Right renal pelvis (tissue), 4 donors: ENCODE data around the gene ZNF382. TPM values are rescaled to one million over a fixed set of nuclear protein-coding genes. Genes with fewer than 3 reads are reported as not detected.
"Not testable (repeated sequence)": the region's sequence is repeated elsewhere in the genome, so short reads cannot be mapped to it uniquely, and the experiment has no call there.

ENCODE experiments used
- DNase-seq, 4 donors: peaks; one replicate each; pipeline ENCODE4 v3.0.0-alpha.2; 2013; ENCODE audit warnings: low read depth in 4 of 4, low spot score in 3 of 4, missing footprints in 1 of 4
- polyA plus RNA-seq, 4 donors: library from polyadenylated mRNA; unstranded; fragments of 120-200 nt; gene quantifications; one replicate each; pipeline ENCODE4 v1.2.1, GENCODE V29; 2013; ENCODE audit not compliant: insufficient read length in 4 of 4

Gene ZNF382
- polyA plus RNA-seq: 1 to 10 TPM; 6.2 to 7.3 (median 6.7) TPM

DNA sequence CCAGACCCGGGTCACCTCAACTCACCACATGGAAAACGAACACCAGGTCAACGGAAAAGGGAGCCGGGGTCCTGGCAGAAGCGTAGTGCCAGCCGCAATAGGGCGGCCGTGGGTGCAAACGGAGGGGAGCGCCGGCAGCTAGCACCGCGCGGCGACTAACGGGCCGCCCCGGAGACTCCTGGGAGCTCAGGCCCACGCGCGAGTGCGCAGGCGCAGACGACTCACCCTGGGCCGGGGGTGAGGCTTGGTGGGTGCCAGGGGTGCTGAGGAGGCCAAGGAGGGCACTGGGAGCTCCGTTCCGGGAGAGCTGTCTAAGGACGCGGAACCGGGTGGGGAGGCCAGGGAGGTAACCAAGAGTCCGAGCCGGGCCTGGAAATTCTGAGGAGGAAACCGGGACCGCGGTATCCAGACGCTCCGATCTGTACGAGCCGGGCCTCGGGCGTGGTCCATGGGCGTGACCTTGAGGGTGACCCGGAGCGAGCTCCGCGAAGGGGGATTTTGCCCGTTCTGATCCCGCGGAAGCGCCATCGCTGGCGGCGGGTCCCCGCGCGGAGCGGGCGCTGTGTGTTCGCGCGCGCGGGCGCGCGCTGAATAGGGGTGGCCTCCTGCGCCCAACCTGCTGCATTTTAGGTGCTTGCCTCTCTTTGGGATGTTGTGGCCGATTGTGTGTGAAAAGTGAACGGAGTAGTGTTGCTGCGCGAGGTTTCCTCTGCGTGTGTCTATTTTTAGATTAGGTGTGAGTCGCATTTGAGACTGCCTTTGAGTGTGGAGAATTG is at the start of gene ZNF382:
Gene ZNF382 (plus strand): TSS at position 213 of the 776 bp plus-strand sequence. CDS start 4,602 bp downstream, outside the sequence.
- peak; percentile 59 to 70 (median 62) for DNase-seq

- no peak for DNase-seq
These were observed 40.7 kb upstream of the ZNF382 start for GRCh38 chr19:36564391-36564790.

GRCh38 chr19:36572593-36573019 is 32.5 kb upstream of the ZNF382 start:
- no peak for DNase-seq

DNA sequence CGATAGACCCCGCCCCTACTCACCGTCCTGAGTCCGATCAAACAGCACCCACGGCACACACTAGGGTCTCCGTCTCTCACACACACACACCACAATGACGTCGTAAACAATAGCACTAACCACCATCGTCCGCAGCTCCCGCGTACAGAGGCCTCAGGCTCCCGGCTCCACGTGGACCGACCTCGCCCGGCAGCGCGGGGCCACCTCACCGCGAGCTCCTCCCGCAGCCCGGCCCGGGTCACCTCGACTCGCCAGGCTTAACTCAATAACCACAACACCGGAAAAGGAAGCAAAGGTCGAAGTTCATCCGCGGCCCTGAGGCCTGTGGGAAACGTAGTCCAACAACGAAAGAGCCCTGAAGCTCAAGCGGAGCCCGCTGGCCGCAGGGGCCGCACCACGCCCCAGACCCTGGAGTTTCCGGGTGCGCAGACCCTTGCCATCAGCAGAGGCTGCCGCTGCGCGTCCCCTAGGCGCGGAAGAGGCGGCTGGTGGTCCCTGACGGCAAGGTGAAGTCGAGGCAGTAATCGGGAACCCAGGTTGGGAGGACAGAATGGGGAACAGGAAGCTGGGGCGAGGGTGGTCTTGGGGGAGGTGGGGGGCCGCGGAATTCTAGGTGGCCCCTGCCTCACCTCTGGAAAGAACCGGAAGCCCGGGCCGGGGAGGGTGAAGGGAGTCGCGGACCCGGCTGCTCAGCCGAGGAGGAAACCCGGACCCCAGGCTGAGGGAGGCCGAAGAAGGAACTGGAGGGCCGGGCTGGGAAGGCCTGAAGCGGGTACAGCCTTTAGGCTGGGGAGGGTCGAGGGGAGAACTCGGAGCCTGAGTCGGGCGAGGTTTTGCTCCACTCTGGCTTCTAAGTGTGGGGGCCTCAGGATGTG is 31.9 kb upstream of the ZNF382 start, which contains the start of gene ZNF529:
Gene ZNF529 (minus strand): TSS at position 273 of the 875 bp plus-strand sequence. CDS start 946 bp downstream, outside the sequence.
- peak; percentile 90 to 95 (median 91) for DNase-seq

- peak in 3 of 4 donors; percentile 7 to 34 (median 26) for DNase-seq
These were observed 31.0 kb upstream of the ZNF382 start for GRCh38 chr19:36573895-36574720.

DNA sequence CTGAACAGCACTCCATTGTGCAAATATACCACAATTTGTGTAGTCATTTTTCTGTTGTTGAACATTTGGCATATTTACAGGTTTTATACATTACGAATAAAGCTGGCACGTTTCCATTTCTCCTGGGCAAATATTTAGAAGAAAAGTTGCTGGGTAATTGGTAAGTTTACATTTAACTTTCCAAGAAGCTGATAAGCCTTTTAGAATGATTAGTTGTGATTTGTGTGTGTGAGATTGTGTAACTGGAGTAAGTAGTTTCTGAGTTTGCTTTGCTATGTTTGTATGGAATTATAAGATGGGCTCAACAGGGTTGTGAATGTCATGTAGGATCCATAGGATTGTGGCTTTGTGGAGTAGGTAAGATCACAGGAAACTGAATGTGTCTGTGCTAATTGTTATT is 30.4 kb upstream of the ZNF382 start:
- DNase-seq: no peak

- DNase-seq: no peak
These were observed 27.7 kb upstream of the ZNF382 start for GRCh38 chr19:36577271-36577996.

DNA sequence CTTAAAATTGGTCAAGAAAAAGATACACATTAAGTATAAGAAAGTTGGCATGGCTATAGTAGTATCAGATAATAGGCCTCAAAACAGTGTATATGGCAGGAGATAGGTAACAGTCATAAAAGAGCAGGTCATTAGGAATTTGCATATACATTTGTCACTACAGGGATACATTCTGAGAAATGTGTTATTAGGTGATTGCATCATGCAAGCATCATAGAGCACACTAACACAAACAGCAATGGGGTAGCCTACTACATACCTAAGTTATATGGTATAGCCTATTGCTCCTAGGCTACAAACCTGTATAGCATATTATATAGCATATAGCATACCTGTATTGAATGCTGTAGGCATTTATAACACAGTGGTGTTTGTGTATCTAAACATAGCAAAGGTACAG is 25.9 kb upstream of the ZNF382 start:
- no peak for DNase-seq

GRCh38 chr19:36602681-36603080 is 2.4 kb upstream of the ZNF382 start:
- not testable (repeated sequence) for DNase-seq

DNA sequence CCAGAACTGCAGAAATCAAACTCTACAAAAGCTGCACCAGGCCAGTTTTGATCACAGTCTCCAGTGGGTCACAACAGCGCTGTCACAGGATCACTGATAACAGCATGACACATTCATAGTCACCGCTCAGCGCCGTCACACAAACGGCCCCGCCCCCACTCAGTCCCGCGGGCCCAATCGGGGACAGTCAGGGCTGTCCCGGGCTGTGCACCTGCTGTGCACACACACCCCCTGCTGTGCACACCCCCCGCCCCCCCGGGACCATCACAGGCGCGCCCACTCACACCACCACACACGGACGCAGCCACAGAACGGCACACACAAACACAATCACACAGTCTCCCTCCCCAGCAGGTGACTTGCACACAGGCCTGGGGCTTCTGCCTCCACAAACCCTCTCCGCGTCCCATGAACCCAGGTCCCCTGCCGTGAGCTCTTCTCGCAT is 435 bp upstream of the ZNF382 start:
- DNase-seq: peak in 2 of 4 donors; percentile 10 to 11

GRCh38 chr19:36605877-36606478 is 865 bp downstream of the ZNF382 start:
- DNase-seq: no peak

GRCh38 chr19:36627057-36627456 is 21.9 kb downstream of the ZNF382 start:
- DNase-seq: no peak

DNA sequence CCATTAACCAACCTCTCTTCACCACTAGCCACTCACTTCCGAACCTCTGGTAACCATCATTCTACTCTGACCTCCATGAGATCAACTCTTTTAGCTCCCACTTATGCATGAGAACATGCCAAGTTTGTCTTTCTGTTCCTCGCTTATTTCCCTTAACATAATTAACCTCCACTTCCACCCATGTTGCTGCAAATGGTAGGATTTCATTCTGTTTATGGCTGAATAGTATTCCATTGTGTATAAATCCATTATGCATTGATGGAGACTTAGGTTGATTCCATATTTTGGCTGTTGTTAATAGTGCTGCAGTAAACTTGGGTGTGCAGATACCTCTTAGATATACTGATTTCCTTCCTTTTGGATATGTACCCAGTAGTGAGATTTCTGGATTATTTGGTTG is 30.2 kb downstream of the ZNF382 start:
- DNase-seq: no peak

GRCh38 chr19:36638862-36639510 is 33.9 kb downstream of the ZNF382 start:
- DNase-seq: no peak

- DNase-seq: no peak
These were observed 41.6 kb downstream of the ZNF382 start for GRCh38 chr19:36646746-36647145.

DNA sequence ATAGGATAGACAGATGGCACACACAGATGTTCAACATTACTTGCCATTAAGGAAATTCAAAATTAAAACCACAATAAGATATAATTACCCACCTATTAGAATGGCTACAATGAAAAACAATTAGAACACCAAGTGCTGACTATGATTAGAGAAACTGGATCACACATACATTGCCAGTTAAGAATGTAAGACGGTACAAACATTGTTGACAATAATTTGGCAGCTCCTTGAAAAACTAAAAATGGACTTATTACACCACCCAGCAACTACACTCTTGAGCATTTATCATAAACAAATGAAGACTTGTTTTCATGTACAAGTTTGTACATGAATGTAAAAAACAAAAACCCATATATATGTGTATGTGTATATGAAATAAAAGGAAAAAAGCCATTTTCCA is 47.8 kb downstream of the ZNF382 start:
- no peak for DNase-seq

DNA sequence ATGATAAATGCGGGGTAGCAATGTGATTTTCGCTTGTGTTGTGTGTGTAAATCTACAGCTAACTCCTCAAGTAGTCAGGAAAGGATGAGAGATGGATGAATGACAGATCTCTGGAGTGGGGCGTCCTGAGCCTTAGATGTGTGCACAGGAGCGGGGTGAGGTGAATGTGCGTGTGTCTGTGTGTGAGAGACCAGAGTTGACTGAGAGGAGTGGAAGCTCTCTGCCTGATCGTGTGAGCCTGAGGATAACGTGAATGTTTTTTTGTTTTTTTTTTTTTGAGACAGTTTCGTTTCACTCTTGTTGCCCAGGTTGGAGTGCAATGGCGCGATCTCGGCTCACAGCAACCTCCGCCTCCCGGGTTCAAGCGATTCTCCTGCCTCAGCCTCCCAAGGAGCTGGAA is 60.7 kb downstream of the ZNF382 start:
- no peak for DNase-seq

GRCh38 chr19:36668646-36669045 is 63.5 kb downstream of the ZNF382 start:
- no peak for DNase-seq

DNA sequence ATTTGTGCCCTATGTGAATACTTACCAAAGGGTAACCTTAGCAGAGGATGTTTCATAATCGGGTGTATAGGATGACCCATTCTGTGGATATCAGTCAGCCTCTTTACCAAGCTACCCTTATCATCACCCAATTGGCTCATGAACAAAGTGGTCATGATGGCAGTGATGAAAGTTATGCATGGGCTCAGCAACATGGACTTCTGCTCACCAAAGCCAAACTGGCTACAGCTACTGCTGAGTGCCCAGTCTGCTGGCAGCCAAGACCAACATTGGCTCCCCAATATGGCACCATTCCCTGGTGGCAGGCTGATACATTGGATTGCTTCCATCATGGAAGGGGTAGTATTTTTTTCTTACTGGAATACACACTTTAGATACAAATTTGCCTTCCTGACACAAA is 67.3 kb downstream of the ZNF382 start:
- DNase-seq: no peak
